Activated CD8-positive, alpha-beta T cell treated with anti-CD3 and anti-CD28 coated beads for 36 hours (primary cell): ENCODE measurements around the gene PKNOX2. TPM values are rescaled to one million over a fixed set of nuclear protein-coding genes. Genes with fewer than 3 reads are reported as not detected.

Experiments
- ATAC-seq: fragments of 200-7000 bp; cut with Tn5 transposase; one replicate; pipeline ENCODE4 v1.10.0; 2021; ENCODE audit warnings: mild to moderate bottlenecking, moderate library complexity
- CTCF ChIA-PET: fragments of 350-600 bp; sonication (Branson Sonifier 250); formaldehyde crosslinking; loops from one replicate; lab custom pipeline; 2021; ENCODE audit warnings: antibody characterized with exemption; lab: Charles Lee
- POLR2A ChIA-PET: fragments of 350-600 bp; sonication (Branson Sonifier 250); formaldehyde crosslinking; loops from one replicate; lab custom pipeline; 2021; ENCODE audit warnings: antibody characterized with exemption; lab: Charles Lee
- DNase-seq: peaks from one replicate; pipeline ENCODE4 v3.0.0-alpha.2; 2020
- H3K27ac Mint-ChIP-seq: one replicate; pipeline ENCODE4 v1.8.0; 2021; ENCODE audit warnings: mild to moderate bottlenecking, mixed read lengths
- H3K27me3 Mint-ChIP-seq: one replicate; pipeline ENCODE4 v1.8.0; 2021; ENCODE audit warnings: mixed read lengths
- H3K36me3 Mint-ChIP-seq: one replicate; pipeline ENCODE4 v1.8.0; 2021; ENCODE audit warnings: low read depth, mixed read lengths
- H3K4me1 Mint-ChIP-seq: one replicate; pipeline ENCODE4 v1.8.0; 2021; ENCODE audit warnings: low read depth, mixed read lengths
- H3K4me3 Mint-ChIP-seq: one replicate; pipeline ENCODE4 v1.8.0; 2021; ENCODE audit warnings: mild to moderate bottlenecking, moderate library complexity, mixed read lengths
- H3K9me3 Mint-ChIP-seq: one replicate; pipeline ENCODE4 v1.8.0; 2021; ENCODE audit warnings: mixed read lengths
- intact Hi-C: fragments of 100-400 bp; cut with micrococcal nuclease; formaldehyde crosslinking; loops from one replicate; pipeline ENCODE4 v1.10.0; 2022
- total RNA-seq, 2 experiments: library from RNA; stranded (reverse); gene quantifications; one replicate each; pipeline ENCODE4 v1.2.3, GENCODE V29; 2021
- TF ChIP-seq, protein P1 (sequence below): fragments of 200-600 bp; IDR thresholded peaks from one replicate; pipeline ENCODE4 v1.8.0; 2022; ENCODE audit warnings: antibody characterized with exemption, mild to moderate bottlenecking

Gene PKNOX2
- total RNA-seq, 2 experiments from 2014 or later: not detected

DNA sequence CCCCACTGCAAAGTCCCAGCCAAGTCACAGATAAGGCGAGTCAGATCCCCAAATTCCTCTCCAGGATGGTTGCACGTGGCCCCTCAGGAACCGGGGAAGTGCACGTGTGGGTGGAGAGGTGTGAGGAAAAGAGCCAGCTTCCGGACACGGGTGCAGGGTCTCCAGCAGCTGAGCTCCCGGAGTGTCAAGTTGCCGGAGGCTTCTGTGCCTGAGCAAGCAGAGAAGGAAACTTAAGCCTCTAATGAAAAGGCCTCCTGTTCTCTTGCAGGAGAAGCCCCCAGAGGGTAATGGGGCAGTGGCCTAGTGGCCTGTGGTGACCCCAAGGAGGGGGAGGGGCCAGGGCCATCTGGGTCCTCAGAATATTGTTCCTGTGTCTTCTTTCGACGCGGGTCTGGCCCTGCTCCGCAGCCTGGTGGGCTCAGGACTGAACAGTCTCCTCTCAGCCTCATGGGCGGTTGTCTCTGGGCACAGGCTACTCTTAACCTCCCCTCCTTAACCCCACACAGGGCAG lies 183.6 kb downstream of the PKNOX2 start:
- ChIA-PET CTCF (interaction anchor here (1.1 to 4.3 kb wide), 8 partner anchors 9 to 206 kb away, joined by 4 to 23 read pairs (median 5); no protein-coding TSS in a partner anchor), POLR2A (no interaction called here)
- Mint-ChIP-seq H3K4me3 (no peak overlapping the region), H3K36me3 (no peaks in the 10 kb centered on the region), H3K4me1 (no peaks in the 10 kb centered on the region), H3K27ac (no peak overlapping the region), H3K9me3 (no peaks in the 10 kb centered on the region), H3K27me3 (peaks cover 7% of the 10 kb centered on the region)
- TF ChIP-seq, protein P1, sequence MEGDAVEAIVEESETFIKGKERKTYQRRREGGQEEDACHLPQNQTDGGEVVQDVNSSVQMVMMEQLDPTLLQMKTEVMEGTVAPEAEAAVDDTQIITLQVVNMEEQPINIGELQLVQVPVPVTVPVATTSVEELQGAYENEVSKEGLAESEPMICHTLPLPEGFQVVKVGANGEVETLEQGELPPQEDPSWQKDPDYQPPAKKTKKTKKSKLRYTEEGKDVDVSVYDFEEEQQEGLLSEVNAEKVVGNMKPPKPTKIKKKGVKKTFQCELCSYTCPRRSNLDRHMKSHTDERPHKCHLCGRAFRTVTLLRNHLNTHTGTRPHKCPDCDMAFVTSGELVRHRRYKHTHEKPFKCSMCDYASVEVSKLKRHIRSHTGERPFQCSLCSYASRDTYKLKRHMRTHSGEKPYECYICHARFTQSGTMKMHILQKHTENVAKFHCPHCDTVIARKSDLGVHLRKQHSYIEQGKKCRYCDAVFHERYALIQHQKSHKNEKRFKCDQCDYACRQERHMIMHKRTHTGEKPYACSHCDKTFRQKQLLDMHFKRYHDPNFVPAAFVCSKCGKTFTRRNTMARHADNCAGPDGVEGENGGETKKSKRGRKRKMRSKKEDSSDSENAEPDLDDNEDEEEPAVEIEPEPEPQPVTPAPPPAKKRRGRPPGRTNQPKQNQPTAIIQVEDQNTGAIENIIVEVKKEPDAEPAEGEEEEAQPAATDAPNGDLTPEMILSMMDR: no peak
- DNase-seq: no peak
- no peak for ATAC-seq
- intact Hi-C loops: loop anchor here (5.0 to 10.0 kb wide), 2 partner anchors 183 to 386 kb away; partner anchors contain the start of gene PKNOX2

DNA sequence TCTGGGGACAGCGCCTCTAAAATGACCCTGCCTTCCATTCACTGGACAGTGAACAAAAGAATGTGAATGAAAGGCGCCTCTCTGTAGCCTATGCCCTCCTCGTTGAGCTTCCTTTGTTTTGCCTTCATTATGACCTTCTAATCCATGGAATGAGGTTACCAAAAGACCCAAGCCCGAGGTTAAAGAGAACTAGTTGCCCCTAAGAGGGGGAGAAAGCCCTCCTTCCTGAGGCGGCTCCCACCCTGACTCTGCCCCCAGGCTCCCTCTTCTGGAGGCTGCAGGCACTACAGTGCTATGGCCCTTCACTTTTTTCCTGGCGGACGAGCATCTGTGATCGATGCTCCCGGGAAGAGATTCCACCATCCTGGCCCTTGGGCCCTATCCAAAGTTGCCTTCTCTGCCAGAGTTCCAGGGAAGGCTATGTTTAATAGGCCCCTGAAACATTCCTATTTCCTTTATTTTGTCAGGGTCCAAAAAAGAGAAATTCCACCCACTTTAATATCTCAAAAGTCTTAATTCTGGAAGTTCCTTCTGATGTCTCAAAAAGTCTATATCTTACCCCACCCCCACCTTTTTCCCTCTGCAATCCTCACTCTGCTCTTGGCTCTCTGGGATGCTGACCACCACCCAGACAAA lies 184.2 kb downstream of the PKNOX2 start:
- H3K9me3 Mint-ChIP-seq: no peaks in the 10 kb centered on the region
- intact Hi-C loops: loop anchor here (5.0 to 10.0 kb wide), 2 partner anchors 184 to 386 kb away; partner anchors contain the start of gene PKNOX2
- H3K36me3 Mint-ChIP-seq: no peaks in the 10 kb centered on the region
- peaks cover 7% of the 10 kb centered on the region for H3K27me3 Mint-ChIP-seq
- no peak overlapping the region for H3K4me3 Mint-ChIP-seq
- TF ChIP-seq, protein P1: peak; percentile 81
- POLR2A ChIA-PET: no interaction called here
- no peak overlapping the region for H3K27ac Mint-ChIP-seq
- DNase-seq: peak; percentile 54
- CTCF ChIA-PET: interaction anchor here (1.1 to 4.3 kb wide), 6 partner anchors 9 to 56 kb away, joined by 5 to 23 read pairs (median 6); no protein-coding TSS in a partner anchor
- H3K4me1 Mint-ChIP-seq: no peaks in the 10 kb centered on the region
- ATAC-seq: peak; percentile 84

DNA sequence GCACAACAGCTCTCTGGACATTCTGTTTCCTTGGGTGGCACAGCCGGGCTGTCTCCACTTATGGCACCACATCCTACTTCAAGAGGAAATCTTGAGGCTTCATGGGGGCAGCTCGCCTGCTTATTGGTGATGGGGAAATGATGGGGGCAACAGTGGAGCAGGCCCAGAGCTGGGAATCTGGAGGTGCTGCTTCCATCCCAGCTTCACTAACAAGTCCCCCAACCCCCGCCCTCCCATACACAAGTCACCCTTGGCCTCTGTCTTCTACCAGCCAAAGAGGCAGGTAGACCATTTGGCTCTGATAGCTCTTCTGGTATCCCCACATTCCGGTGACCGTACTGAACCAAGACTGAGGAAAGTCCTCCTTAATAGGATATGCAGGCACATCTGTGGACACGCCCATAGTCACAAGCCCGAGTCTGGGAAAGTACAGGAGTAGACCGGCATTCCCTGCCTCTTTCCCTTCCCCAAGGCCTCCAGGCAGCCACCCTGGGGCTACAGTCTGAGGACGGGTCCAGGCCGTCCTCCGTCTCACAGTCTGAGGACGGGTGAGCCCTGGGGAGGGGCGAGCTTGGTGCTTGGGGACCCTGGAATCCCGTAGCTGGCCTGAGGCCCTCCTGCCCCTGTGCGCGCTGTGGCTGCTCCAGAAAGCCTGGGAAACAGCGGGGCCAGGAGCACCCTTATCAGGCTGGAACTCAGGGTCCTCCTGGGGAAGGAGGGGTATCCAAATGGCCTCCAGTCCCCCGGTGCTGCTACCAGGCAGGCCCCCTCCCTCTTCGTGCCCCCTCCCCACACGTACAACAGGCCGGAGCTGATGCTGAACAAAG lies 185.9 kb downstream of the PKNOX2 start:
- Mint-ChIP-seq H3K27me3 (peaks cover 4% of the 10 kb centered on the region), H3K4me1 (no peaks in the 10 kb centered on the region), H3K27ac (no peak overlapping the region), H3K4me3 (no peak overlapping the region), H3K9me3 (no peaks in the 10 kb centered on the region), H3K36me3 (no peaks in the 10 kb centered on the region)
- intact Hi-C loops: no loop called here
- no peak for DNase-seq
- TF ChIP-seq, protein P1: no peak
- ChIA-PET POLR2A (no interaction called here), CTCF (interaction anchor here (1.6 kb wide), 1 partner anchor 13 kb away, joined by 7 read pairs; no protein-coding TSS in a partner anchor)
- no peak for ATAC-seq

DNA sequence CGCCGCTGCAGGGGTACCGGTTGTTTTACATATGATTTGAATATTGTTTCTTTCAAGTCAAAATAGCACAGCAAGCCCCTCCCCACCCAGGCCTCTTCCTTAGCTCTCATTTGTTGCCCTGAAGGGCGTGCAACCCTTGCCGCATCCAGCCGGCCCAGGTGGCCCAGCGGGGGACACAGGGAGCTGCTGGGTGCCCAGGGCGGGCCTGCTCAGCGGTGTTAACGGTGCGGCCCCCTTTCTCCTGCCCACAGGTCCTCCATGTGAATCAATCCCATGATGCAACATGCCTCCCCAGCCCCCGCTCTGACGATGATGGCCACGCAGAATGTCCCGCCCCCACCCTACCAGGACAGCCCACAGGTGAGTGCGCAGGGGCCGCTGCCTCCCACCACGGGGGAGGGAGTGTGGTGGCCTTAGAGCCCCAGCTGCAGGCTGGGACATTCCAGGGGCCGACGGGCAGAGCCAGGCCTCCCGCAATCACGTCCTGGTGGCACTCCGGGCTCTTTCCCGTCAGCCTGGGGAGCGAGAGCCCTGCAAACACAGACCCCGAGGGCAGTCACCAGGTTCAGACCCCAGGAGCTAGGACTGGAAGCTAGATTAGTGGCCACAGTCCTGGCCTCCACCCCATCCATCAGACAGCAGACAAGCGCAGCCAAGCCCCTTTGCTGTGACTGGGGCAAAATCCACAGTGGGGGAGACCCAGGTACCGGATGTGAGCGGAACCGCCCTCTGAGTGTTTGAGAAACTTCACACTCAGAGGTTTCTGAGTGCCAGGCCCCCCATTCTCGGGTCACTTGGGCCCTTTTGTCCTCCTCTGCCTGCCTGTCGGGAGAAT lies 186.7 kb downstream of the PKNOX2 start:
- Mint-ChIP-seq H3K4me3 (no peak overlapping the region), H3K36me3 (no peaks in the 10 kb centered on the region), H3K27me3 (peaks cover 2% of the 10 kb centered on the region), H3K9me3 (no peaks in the 10 kb centered on the region), H3K27ac (no peak overlapping the region), H3K4me1 (no peaks in the 10 kb centered on the region)
- TF ChIP-seq, protein P1: no peak
- DNase-seq (no peak), ATAC-seq (no peak)
- ChIA-PET POLR2A (no interaction called here), CTCF (no interaction called here)
- intact Hi-C loops: no loop called here
